DOHH2 (cell line): ENCODE measurements around the gene IRX6.

ENCODE experiments used
- EZH2phosphoT487 ChIP-seq: fragments of 200-600 bp; sonication (generic); IDR thresholded peaks from 2 replicates; pipeline ENCODE4 v1.6.1; 2017; ENCODE audit warnings: borderline replicate concordance, mild to moderate bottlenecking, antibody characterized with exemption, low read length, moderate library complexity, mixed read lengths
- TF ChIP-seq, protein P1 (sequence below): fragments of 200-600 bp; sonication (generic); IDR thresholded peaks from one replicate; pipeline ENCODE4 v1.5.1; 2014; ENCODE audit warnings: antibody characterized with exemption, mild to moderate bottlenecking, low read depth, low read length; ENCODE audit not compliant: poor library complexity, severe bottlenecking

DNA sequence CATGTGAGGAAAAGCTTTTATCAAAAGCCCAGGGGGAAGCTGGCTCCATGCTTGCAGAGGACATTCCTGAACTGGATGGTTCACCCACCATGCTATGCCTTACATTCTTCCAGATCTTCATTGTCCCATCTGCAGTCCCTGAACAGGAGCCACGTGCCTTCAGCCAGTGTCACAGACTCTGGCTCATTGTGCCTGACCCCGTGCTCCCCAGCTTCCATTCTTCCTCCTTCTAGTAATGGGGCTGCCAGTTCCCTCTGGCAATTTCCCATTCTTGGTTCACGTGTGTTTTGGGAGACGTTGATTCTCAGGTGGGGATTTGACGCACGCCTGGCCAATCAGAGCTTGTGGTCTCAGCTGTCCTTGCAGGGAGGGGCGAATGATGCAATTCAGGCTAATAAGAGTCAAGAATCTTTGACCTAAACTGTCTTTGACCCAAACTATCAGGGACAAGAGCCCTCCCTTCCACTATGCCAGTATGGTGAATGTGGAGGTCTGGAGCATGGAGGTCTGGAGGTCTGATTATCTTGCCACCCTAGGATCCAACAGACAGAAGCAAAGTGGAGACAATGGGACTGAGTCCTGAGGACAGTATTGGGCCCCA is 52.7 kb downstream of the IRX6 start:
- no peak for TF ChIP-seq EZH2phosphoT487
- TF ChIP-seq, protein P1, sequence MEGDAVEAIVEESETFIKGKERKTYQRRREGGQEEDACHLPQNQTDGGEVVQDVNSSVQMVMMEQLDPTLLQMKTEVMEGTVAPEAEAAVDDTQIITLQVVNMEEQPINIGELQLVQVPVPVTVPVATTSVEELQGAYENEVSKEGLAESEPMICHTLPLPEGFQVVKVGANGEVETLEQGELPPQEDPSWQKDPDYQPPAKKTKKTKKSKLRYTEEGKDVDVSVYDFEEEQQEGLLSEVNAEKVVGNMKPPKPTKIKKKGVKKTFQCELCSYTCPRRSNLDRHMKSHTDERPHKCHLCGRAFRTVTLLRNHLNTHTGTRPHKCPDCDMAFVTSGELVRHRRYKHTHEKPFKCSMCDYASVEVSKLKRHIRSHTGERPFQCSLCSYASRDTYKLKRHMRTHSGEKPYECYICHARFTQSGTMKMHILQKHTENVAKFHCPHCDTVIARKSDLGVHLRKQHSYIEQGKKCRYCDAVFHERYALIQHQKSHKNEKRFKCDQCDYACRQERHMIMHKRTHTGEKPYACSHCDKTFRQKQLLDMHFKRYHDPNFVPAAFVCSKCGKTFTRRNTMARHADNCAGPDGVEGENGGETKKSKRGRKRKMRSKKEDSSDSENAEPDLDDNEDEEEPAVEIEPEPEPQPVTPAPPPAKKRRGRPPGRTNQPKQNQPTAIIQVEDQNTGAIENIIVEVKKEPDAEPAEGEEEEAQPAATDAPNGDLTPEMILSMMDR, result no peak
